Stimulated activated CD8-positive, alpha-beta memory T cell treated with anti-CD3 and anti-CD28 coated beads, Interleukin-12 subunit alpha, Interleukin-12 subunit beta, amount 100 ng/mL, for 1 hour (primary cell): ENCODE data around the gene ADAMTS19.

Experiments
- DNase-seq: peaks from one replicate; pipeline ENCODE4 v3.0.0-alpha.2; 2020; ENCODE audit warnings: low read depth

Gene ADAMTS19

GRCh38 chr5:129689045-129689444 lies 228.9 kb downstream of the ADAMTS19 start:
- no peak for DNase-seq

- DNase-seq, result no peak
Observed at GRCh38 chr5:129691220-129691619, 231.1 kb downstream of the ADAMTS19 start.

GRCh38 chr5:129696636-129697035 lies 236.5 kb downstream of the ADAMTS19 start:
- no peak for DNase-seq

- DNase-seq, result no peak
Observed at GRCh38 chr5:129698661-129699060, 238.6 kb downstream of the ADAMTS19 start.

GRCh38 chr5:129716235-129716634 lies 256.1 kb downstream of the ADAMTS19 start:
- no peak for DNase-seq

- no peak for DNase-seq
Observed at GRCh38 chr5:129716651-129717050, 256.6 kb downstream of the ADAMTS19 start.

GRCh38 chr5:129717751-129718310 lies 257.7 kb downstream of the ADAMTS19 start:
- DNase-seq, result no peak

- no peak for DNase-seq
Observed at GRCh38 chr5:129718471-129719090, 258.5 kb downstream of the ADAMTS19 start.

- DNase-seq, result no peak
Observed at GRCh38 chr5:129724222-129724621, 264.1 kb downstream of the ADAMTS19 start.

- no peak for DNase-seq
Observed at GRCh38 chr5:129724647-129725046, 264.5 kb downstream of the ADAMTS19 start.

- no peak for DNase-seq
Observed at GRCh38 chr5:129739773-129740172, 279.7 kb downstream of the ADAMTS19 start.

- DNase-seq, result no peak
Observed at GRCh38 chr5:129743541-129744187, 283.6 kb downstream of the ADAMTS19 start.

GRCh38 chr5:129745997-129746396 lies 285.9 kb downstream of the ADAMTS19 start:
- DNase-seq, result no peak

- no peak for DNase-seq
Observed at GRCh38 chr5:129746876-129747275, 286.8 kb downstream of the ADAMTS19 start.

GRCh38 chr5:129747572-129748407 lies 287.7 kb downstream of the ADAMTS19 start, which contains the start of gene MINAR2:
MINAR2 (plus strand) TSS chr5:129748094; CDS start chr5:129748191, 97 bp downstream.
- DNase-seq, result no peak

GRCh38 chr5:129748913-129749880 lies 289.1 kb downstream of the ADAMTS19 start:
- no peak for DNase-seq

- no peak for DNase-seq
Observed at GRCh38 chr5:129760636-129761325, 300.7 kb downstream of the ADAMTS19 start.

GRCh38 chr5:129763651-129764050 lies 303.6 kb downstream of the ADAMTS19 start:
- DNase-seq, result no peak

- no peak for DNase-seq
Observed at GRCh38 chr5:129766798-129767197, 306.7 kb downstream of the ADAMTS19 start.

GRCh38 chr5:129767927-129768380 lies 307.9 kb downstream of the ADAMTS19 start:
- DNase-seq, result peak; percentile 26

GRCh38 chr5:129768735-129769134 lies 308.6 kb downstream of the ADAMTS19 start:
- no peak for DNase-seq
